ENCODE measurements around the gene ZNF469. TPM values are rescaled to one million over a fixed set of nuclear protein-coding genes. Genes with fewer than 3 reads are reported as not detected.

The ZNF469 gene
- total RNA-seq, 3 donors from 2014 or later = 0.80 to 1.5 (median 0.98) TPM

DNA sequence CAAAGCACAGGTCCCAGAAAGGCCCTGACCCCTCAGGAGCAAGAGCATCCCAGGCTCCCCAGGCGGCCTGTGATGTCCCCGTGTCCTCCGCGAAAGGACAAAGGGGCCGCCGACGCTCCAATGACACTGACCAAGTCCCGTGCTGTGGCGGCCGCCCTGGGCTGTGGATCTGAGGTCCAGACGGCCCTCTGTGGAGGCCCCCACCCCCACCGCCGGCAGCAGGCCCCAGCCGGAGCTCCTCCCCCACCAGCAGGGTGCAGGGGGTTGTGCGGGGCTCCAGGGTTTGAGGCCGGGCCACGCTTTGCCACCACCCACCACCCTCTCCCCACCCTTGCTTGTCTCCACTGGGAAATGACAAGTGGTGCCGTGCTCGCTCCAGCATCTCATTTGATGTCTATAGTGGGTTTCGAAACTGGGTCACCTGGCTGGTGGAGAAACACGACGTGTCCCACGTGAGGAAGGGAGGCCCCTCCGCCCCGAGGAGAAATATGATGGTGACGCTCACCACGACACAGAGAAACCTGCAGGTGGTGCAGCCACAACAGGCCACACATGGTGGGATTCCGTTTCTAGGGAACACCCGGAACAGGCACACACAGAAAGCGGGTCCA is 31.2 kb upstream of the ZNF469 start:
- Histone ChIP-seq H3K27me3 (no peaks in the 10 kb centered on the region), H3K27ac (peak overlapping the region; percentile 25 to 60), H3K36me3 (no peaks in the 10 kb centered on the region), H3K4me3 (no peak overlapping the region), H3K9me3 (no peaks in the 10 kb centered on the region), H3K4me1 (peaks cover 0 to 3% of the 10 kb centered on the region in 2 donors)
- TF ChIP-seq POLR2A (IDR thresholded peaks at IDR 0.05) = no peak
- no peak for TF ChIP-seq POLR2AphosphoS5 (IDR thresholded peaks at IDR 0.05)
- no peak for TF ChIP-seq CTCF (IDR thresholded peaks at IDR 0.05)
- intact Hi-C loops (cut with DNase I; ENCODE audit: low total_unique reads) = no loop called here
- no peak for DNase-seq (ENCODE audit: low spot score in 2 of 2)

DNA sequence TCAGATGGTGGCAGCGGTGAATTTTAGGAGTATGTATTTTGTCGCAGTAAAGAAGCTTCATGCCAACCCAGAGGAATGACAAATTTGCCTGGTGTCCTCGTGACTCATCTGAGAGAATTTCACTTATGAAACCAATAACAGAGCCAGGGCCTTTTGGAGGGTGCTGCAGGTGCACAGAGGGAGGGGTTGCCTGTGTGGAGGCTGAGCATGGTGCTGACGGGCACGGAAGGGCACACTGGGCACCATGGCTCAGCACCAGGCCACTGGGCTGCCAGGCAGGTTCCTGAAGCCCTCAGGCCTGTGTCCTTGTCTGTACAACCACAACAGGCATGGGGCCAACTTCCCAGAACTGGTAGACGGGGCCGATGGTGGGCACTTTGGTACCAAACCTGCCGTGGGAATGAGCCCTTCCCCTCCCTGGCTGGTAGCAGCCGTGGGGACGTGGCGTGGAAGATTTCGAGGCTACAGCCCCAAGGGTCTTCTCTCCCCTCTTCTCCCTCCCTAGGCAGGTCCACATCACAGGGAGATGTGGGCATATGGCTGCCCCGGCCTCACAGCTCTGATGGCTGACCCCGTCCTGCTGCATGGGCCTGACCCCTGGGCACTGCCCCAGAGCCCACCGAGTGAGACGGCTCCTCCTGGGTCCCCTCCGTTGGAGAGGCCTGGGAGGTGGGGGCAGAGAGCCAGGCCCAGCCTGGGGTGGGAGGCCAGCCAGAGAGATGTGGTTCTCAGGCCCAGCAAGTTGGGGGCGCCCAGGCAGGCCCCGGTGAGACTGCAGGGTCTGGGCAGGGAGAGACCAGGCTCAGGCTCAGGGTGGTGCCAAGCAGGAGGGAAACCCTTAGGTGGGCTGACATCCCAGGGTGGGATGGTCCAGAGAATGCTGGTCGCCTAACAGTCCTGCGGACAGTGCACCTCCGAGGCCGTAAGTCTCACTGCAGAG is 30.2 kb upstream of the ZNF469 start:
- DNase-seq (ENCODE audit: low spot score in 2 of 2) = peak; percentile 68 to 77
- Histone ChIP-seq H3K9me3 (no peaks in the 10 kb centered on the region), H3K27ac (peak overlapping the region in 1 of 2 donors; percentile 60), H3K4me1 (peaks cover 0 to 3% of the 10 kb centered on the region in 2 donors), H3K36me3 (no peaks in the 10 kb centered on the region), H3K27me3 (no peaks in the 10 kb centered on the region), H3K4me3 (no peak overlapping the region)
- TF ChIP-seq CTCF (IDR thresholded peaks at IDR 0.05) = no peak
- TF ChIP-seq POLR2AphosphoS5 (IDR thresholded peaks at IDR 0.05) = peak in 2 of 3 donors; percentile 19 to 40
- intact Hi-C loops (cut with DNase I; ENCODE audit: low total_unique reads) = no loop called here

DNA sequence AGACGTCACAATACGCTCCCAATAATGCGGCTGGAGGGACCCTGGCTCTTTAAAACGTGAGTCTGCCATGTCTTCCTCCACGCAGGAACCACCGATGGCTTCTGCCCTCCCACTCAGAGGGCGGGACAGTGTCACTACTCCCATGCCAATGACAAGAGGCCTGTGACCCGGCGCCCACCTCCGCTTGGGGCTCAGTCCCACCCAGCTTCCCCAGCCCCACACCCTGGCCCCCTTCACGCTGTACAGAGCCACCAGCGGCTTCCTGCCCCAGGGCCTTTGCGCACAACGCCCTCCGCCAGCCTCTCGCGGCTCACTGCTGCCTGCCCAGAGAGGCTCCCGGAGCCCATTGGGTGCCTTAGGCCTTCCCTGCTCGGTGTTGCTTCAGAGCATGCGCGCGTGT is 29.5 kb upstream of the ZNF469 start:
- DNase-seq (ENCODE audit: low spot score in 2 of 2) = peak in 1 of 2 donors; percentile 52
- Histone ChIP-seq H3K4me3 (no peak overlapping the region), H3K9me3 (no peaks in the 10 kb centered on the region), H3K27ac (no peak overlapping the region), H3K27me3 (no peaks in the 10 kb centered on the region), H3K4me1 (peaks cover 0 to 3% of the 10 kb centered on the region in 2 donors), H3K36me3 (no peaks in the 10 kb centered on the region)
- TF ChIP-seq CTCF (IDR thresholded peaks at IDR 0.05) (no peak), POLR2AphosphoS5 (IDR thresholded peaks at IDR 0.05) (no peak), POLR2A (IDR thresholded peaks at IDR 0.05) (no peak)
- intact Hi-C loops (cut with DNase I; ENCODE audit: low total_unique reads) = no loop called here

- Histone ChIP-seq H3K9me3 (no peaks in the 10 kb centered on the region), H3K4me1 (peaks cover 0 to 3% of the 10 kb centered on the region in 2 donors), H3K36me3 (no peaks in the 10 kb centered on the region), H3K27ac (no peak overlapping the region), H3K4me3 (no peak overlapping the region), H3K27me3 (no peaks in the 10 kb centered on the region)
- DNase-seq (ENCODE audit: low spot score in 2 of 2) = no peak
- TF ChIP-seq POLR2A (IDR thresholded peaks at IDR 0.05) (no peak), CTCF (IDR thresholded peaks at IDR 0.05) (no peak), POLR2AphosphoS5 (IDR thresholded peaks at IDR 0.05) (no peak)
- intact Hi-C loops (cut with DNase I; ENCODE audit: low total_unique reads) = no loop called here
Observed at GRCh38 chr16:88353691-88354090, 29.1 kb upstream of the ZNF469 start.
